PC-9 (cell line): ENCODE measurements around the gene IL1R1. TPM values are rescaled to one million over a fixed set of nuclear protein-coding genes. Genes with fewer than 3 reads are reported as not detected.

Experiments used
- BruUV-seq: library from RNA; stranded (reverse); fragments of 400-500 nt; replicated peaks from 2 replicates; lab custom pipeline; 2021; lab: Mats Ljungman, UMichigan
- CTCF ChIA-PET: fragments of 300-600 bp; sonication (Branson Sonifier 250); formaldehyde crosslinking; loops from one replicate; lab custom pipeline; 2022; ENCODE audit warnings: antibody characterized with exemption; lab: Charles Lee
- POLR2A ChIA-PET: fragments of 300-600 bp; sonication (Branson Sonifier 250); formaldehyde crosslinking; loops from one replicate; lab custom pipeline; 2022; ENCODE audit warnings: antibody characterized with exemption; ENCODE audit not compliant: unreplicated experiment; lab: Charles Lee
- DNase-seq, 2 experiments: peaks; one replicate each; pipeline versions ENCODE4 v3.0.0 to v3.0.0-alpha.2; 2015 to 2022; ENCODE audit warnings: mixed read lengths in 1 of 2
- H2AFZ ChIP-seq: fragments of 200-600 bp; sonication (generic); 2 replicates; pipeline ENCODE4 v1.8.1; 2017; ENCODE audit warnings: antibody characterized with exemption
- H3F3A ChIP-seq: fragments of 200-600 bp; sonication (generic); 2 replicates; pipeline ENCODE4 v1.8.1; 2017; ENCODE audit warnings: antibody characterized with exemption, mild to moderate bottlenecking, low read depth; ENCODE audit not compliant: insufficient read depth
- H3K27ac ChIP-seq: fragments of 200-600 bp; sonication (generic); 2 replicates; pipeline ENCODE4 v1.6.1; 2016; ENCODE audit warnings: mixed run types
- H3K27me3 ChIP-seq: fragments of 200-600 bp; sonication (generic); 2 replicates; pipeline ENCODE4 v1.6.1; 2016; ENCODE audit warnings: low read depth, mixed run types; ENCODE audit not compliant: insufficient read depth
- H3K36me3 ChIP-seq: fragments of 200-600 bp; sonication (generic); 2 replicates; pipeline ENCODE4 v1.6.1; 2016; ENCODE audit warnings: low read depth, mixed run types
- H3K4me1 ChIP-seq: fragments of 200-600 bp; sonication (generic); replicated peaks from 2 replicates; pipeline ENCODE4 v1.6.1; 2016; ENCODE audit warnings: mixed run types; ENCODE audit not compliant: insufficient read depth
- H3K4me2 ChIP-seq: fragments of 200-600 bp; sonication (generic); 2 replicates; pipeline ENCODE4 v1.6.1; 2017; ENCODE audit warnings: mixed run types
- H3K4me3 ChIP-seq: fragments of 200-600 bp; sonication (generic); 2 replicates; pipeline ENCODE4 v1.6.1; 2016; ENCODE audit warnings: mixed run types
- H3K79me2 ChIP-seq: fragments of 200-600 bp; sonication (generic); 2 replicates; pipeline ENCODE4 v1.6.1; 2017; ENCODE audit warnings: low read depth, mixed run types
- H3K9me2 ChIP-seq: fragments of 200-600 bp; sonication (generic); 2 replicates; pipeline ENCODE4 v1.8.1; 2017; ENCODE audit warnings: mild to moderate bottlenecking; ENCODE audit not compliant: insufficient read depth
- H3K9me3 ChIP-seq: fragments of 200-600 bp; sonication (generic); 2 replicates; pipeline ENCODE4 v1.8.1; 2016; ENCODE audit warnings: low read depth; ENCODE audit not compliant: insufficient read depth
- H4K20me1 ChIP-seq: fragments of 200-600 bp; sonication (generic); 2 replicates; pipeline ENCODE4 v1.8.1; 2017; ENCODE audit not compliant: insufficient read depth
- CTCF ChIP-seq: fragments of 200-600 bp; sonication (generic); conservative IDR thresholded peaks from 2 replicates; pipeline ENCODE4 v1.6.1; 2017; ENCODE audit warnings: mixed run types, antibody characterized with exemption, mild to moderate bottlenecking, moderate library complexity
- EZH2 ChIP-seq: fragments of 200-600 bp; sonication (generic); IDR thresholded peaks from 2 replicates; pipeline ENCODE4 v1.8.0; 2017; ENCODE audit warnings: antibody characterized with exemption, low read depth
- intact Hi-C: fragments of 100-400 bp; cut with micrococcal nuclease; formaldehyde crosslinking; loops from one replicate; pipeline ENCODE4 v1.10.0; 2022; ENCODE audit not compliant: unreplicated experiment
- total RNA-seq: library from RNA; stranded (reverse); gene quantifications from 2 replicates; pipeline ENCODE4 v1.2.3, GENCODE V29; 2021

The IL1R1 gene
- total RNA-seq, 1 experiment from 2014 or later: 6.5 TPM

DNA sequence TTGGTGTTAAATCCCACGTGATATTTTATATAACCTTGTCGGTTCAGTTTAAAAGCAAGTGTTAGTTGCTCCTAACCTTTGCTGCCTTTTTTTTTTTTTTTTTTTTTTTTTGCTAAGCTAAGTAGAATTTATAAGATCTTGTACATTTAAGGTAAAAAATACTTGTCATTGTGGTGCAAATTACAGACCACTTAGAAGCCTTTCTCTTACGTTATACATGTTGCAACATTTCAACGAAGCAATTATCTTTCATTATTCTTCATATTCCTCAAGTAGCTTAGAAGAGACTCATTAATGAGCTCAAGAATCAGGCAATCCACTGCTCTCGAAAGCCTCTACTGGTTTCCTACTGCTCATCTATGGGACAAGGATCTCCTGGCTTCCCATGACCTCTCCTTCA, 29.4 kb downstream of the IL1R1 start:
- TF ChIP-seq CTCF: no peak
- no peak for TF ChIP-seq EZH2
- H3K27me3 ChIP-seq: no peaks in the 10 kb centered on the region
- DNase-seq: no peak
- BruUV-seq: no TSS peak
- no peak overlapping the region for H3K4me3 ChIP-seq
- CTCF ChIA-PET: no interaction called here
- no peaks in the 10 kb centered on the region for H3K9me2 ChIP-seq
- H3K27ac ChIP-seq: no peak overlapping the region
- intact Hi-C loops: no loop called here
- no peaks in the 10 kb centered on the region for H3K4me1 ChIP-seq
- no peaks in the 10 kb centered on the region for H4K20me1 ChIP-seq
- POLR2A ChIA-PET: no interaction called here
- H2AFZ ChIP-seq: no peak overlapping the region
- no peaks in the 10 kb centered on the region for H3K79me2 ChIP-seq
- H3K36me3 ChIP-seq: no peaks in the 10 kb centered on the region
- H3K4me2 ChIP-seq: no peak overlapping the region
- no peaks in the 10 kb centered on the region for H3K9me3 ChIP-seq
- H3F3A ChIP-seq: no peaks in the 10 kb centered on the region

- ChIA-PET CTCF (no interaction called here), POLR2A (no interaction called here)
- H3F3A ChIP-seq: no peaks in the 10 kb centered on the region
- DNase-seq: no peak
- no peaks in the 10 kb centered on the region for H3K9me2 ChIP-seq
- intact Hi-C loops: no loop called here
- H3K9me3 ChIP-seq: no peaks in the 10 kb centered on the region
- H2AFZ ChIP-seq: no peak overlapping the region
- no peak overlapping the region for H3K27ac ChIP-seq
- H3K36me3 ChIP-seq: no peaks in the 10 kb centered on the region
- no peaks in the 10 kb centered on the region for H4K20me1 ChIP-seq
- H3K27me3 ChIP-seq: no peaks in the 10 kb centered on the region
- no TSS peak for BruUV-seq
- TF ChIP-seq CTCF (no peak), EZH2 (no peak)
- H3K4me1 ChIP-seq: no peaks in the 10 kb centered on the region
- no peak overlapping the region for H3K4me2 ChIP-seq
- no peak overlapping the region for H3K4me3 ChIP-seq
- H3K79me2 ChIP-seq: no peaks in the 10 kb centered on the region
Observed at GRCh38 chr2:102172745-102173144, 30.2 kb downstream of the IL1R1 start.

GRCh38 chr2:102176172-102176571, 33.6 kb downstream of the IL1R1 start:
- Histone ChIP-seq H3K36me3 (no peaks in the 10 kb centered on the region), H3K4me2 (no peak overlapping the region), H3K27ac (no peak overlapping the region), H3K9me3 (no peaks in the 10 kb centered on the region), H4K20me1 (no peaks in the 10 kb centered on the region), H3K9me2 (no peaks in the 10 kb centered on the region), H3K27me3 (no peaks in the 10 kb centered on the region), H2AFZ (no peak overlapping the region), H3K79me2 (no peaks in the 10 kb centered on the region), H3K4me3 (no peak overlapping the region), H3F3A (no peaks in the 10 kb centered on the region), H3K4me1 (no peaks in the 10 kb centered on the region)
- intact Hi-C loops: no loop called here
- ChIA-PET POLR2A (no interaction called here), CTCF (no interaction called here)
- no peak for TF ChIP-seq CTCF
- no peak for TF ChIP-seq EZH2
- BruUV-seq: no TSS peak
- DNase-seq: no peak
